HEK293T (cell line): ENCODE data around the gene PDCD2L.
"Not testable (repeated sequence)": the region's sequence is repeated elsewhere in the genome, so short reads cannot be mapped to it uniquely, and the experiment has no call there.

Experiments used
- BHLHE40 ChIP-seq: fragments of 450-650 bp; IDR thresholded peaks from 2 replicates; pipeline ENCODE4 v1.6.1; 2016; ENCODE audit warnings: mild to moderate bottlenecking, moderate library complexity, borderline replicate concordance
- ELF4 ChIP-seq: fragments of 450-650 bp; IDR thresholded peaks from 2 replicates; pipeline ENCODE4 v1.6.1; 2017; ENCODE audit warnings: antibody characterized with exemption
- FOXA1 ChIP-seq: fragments of 450-650 bp; IDR thresholded peaks from 2 replicates; pipeline ENCODE4 v1.6.1; 2016; ENCODE audit warnings: mild to moderate bottlenecking
- SP1 ChIP-seq: fragments of 450-650 bp; IDR thresholded peaks from 2 replicates; pipeline ENCODE4 v1.6.1; 2017
- TARDBP ChIP-seq: fragments of 450-650 bp; IDR thresholded peaks from 2 replicates; pipeline ENCODE4 v1.6.1; 2016

GRCh38 chr19:34400844-34401243, 3.4 kb upstream of the PDCD2L start:
- TF ChIP-seq ELF4, FOXA1, SP1, BHLHE40, TARDBP: not testable (repeated sequence)
